Amniotic epithelial cell (primary cell): ENCODE measurements around the gene LRPAP1.
"Not testable (repeated sequence)": the region's sequence is repeated elsewhere in the genome, so short reads cannot be mapped to it uniquely, and the experiment has no call there.

Experiments used
- DNase-seq: peaks from one replicate; pipeline ENCODE4 v3.0.0-alpha.2; 2010; ENCODE audit warnings: low read depth

Gene LRPAP1

GRCh38 chr4:3518511-3518880 is 13.7 kb downstream of the LRPAP1 start:
- DNase-seq: no peak

- no peak for DNase-seq
These were observed 14.3 kb downstream of the LRPAP1 start for GRCh38 chr4:3517731-3518510.

GRCh38 chr4:3516836-3517730 is 15.1 kb downstream of the LRPAP1 start:
- DNase-seq: no peak

- no peak for DNase-seq
These were observed 16.0 kb downstream of the LRPAP1 start for GRCh38 chr4:3516061-3516835.

GRCh38 chr4:3515646-3516045 is 16.6 kb downstream of the LRPAP1 start:
- no peak for DNase-seq

GRCh38 chr4:3514806-3515501 is 17.3 kb downstream of the LRPAP1 start:
- DNase-seq: no peak

GRCh38 chr4:3514221-3514780 is 17.9 kb downstream of the LRPAP1 start:
- DNase-seq: no peak

- no peak for DNase-seq
These were observed 18.4 kb downstream of the LRPAP1 start for GRCh38 chr4:3513807-3514206.

GRCh38 chr4:3512719-3513118 is 19.5 kb downstream of the LRPAP1 start:
- DNase-seq: no peak

- DNase-seq: no peak
These were observed 19.9 kb downstream of the LRPAP1 start for GRCh38 chr4:3512279-3512678.

- not testable (repeated sequence) for DNase-seq
These were observed 20.6 kb downstream of the LRPAP1 start for GRCh38 chr4:3511601-3512000.

GRCh38 chr4:3511187-3511586 is 21.0 kb downstream of the LRPAP1 start:
- no peak for DNase-seq

GRCh38 chr4:3510481-3510880 is 21.7 kb downstream of the LRPAP1 start:
- no peak for DNase-seq

GRCh38 chr4:3508542-3508941 is 23.7 kb downstream of the LRPAP1 start:
- DNase-seq: no peak

- DNase-seq: no peak
These were observed 27.0 kb downstream of the LRPAP1 start for GRCh38 chr4:3505231-3505630.

- DNase-seq: no peak
These were observed 29.0 kb downstream of the LRPAP1 start for GRCh38 chr4:3502941-3503936.

GRCh38 chr4:3501825-3502425 is 30.3 kb downstream of the LRPAP1 start:
- no peak for DNase-seq

- no peak for DNase-seq
These were observed 30.9 kb downstream of the LRPAP1 start for GRCh38 chr4:3501126-3501824.

GRCh38 chr4:3500634-3501101 is 31.6 kb downstream of the LRPAP1 start:
- no peak for DNase-seq
